HFFc6 (cell line): ENCODE data around the gene NOC2L. TPM values are rescaled to one million over a fixed set of nuclear protein-coding genes. Genes with fewer than 3 reads are reported as not detected.

ENCODE experiments used
- DNase-seq: peaks from one replicate; pipeline ENCODE4 v3.0.0-alpha.2; 2018
- H3K27ac Mint-ChIP-seq: 2 replicates; pipeline ENCODE4 v1.8.0; 2020; ENCODE audit warnings: mild to moderate bottlenecking, mixed read lengths
- H3K27me3 Mint-ChIP-seq: 2 replicates; pipeline ENCODE4 v1.8.0; 2021; ENCODE audit warnings: mild to moderate bottlenecking, moderate library complexity, mixed read lengths; ENCODE audit not compliant: insufficient read depth
- H3K36me3 Mint-ChIP-seq: 2 replicates; pipeline ENCODE4 v1.8.0; 2021; ENCODE audit warnings: low read depth, mixed read lengths
- H3K4me1 Mint-ChIP-seq: 2 replicates; pipeline ENCODE4 v1.8.0; 2020; ENCODE audit warnings: low read depth, mixed read lengths
- H3K4me3 Mint-ChIP-seq: 2 replicates; pipeline ENCODE4 v1.8.0; 2020; ENCODE audit warnings: mild to moderate bottlenecking, moderate library complexity, mixed read lengths
- H3K9me3 Mint-ChIP-seq: 2 replicates; pipeline ENCODE4 v1.8.0; 2020; ENCODE audit warnings: mild to moderate bottlenecking, mixed read lengths
- total RNA-seq, 6 experiments: library from RNA; stranded (reverse); fragmentation: NEBNext Ultra II Directional; extraction: Animal tissue kit (Norgen Biotek cat#: 25700); gene quantifications; 2 replicates in 1 of 6; 3 replicates in 5 of 6; pipeline ENCODE4 v1.2.3, GENCODE V29; 2021
- TF ChIP-seq, protein P1 (sequence below): fragments of 200-600 bp; sonication (generic); IDR thresholded peaks from 2 replicates; pipeline ENCODE4 v1.5.0; 2021; ENCODE audit warnings: antibody characterized with exemption, mild to moderate bottlenecking

Gene NOC2L
- total RNA-seq, 6 experiments from 2014 or later: 112 to 142 (median 119) TPM

- H3K9me3 Mint-ChIP-seq: no peaks in the 10 kb centered on the region
- no peaks in the 10 kb centered on the region for H3K27me3 Mint-ChIP-seq
- DNase-seq: peak; percentile 31
- H3K36me3 Mint-ChIP-seq: peaks cover 4% of the 10 kb centered on the region; the same call in 1 of the 2 replicates
- H3K27ac Mint-ChIP-seq: no peak overlapping the region
- peaks cover 14% of the 10 kb centered on the region for H3K4me1 Mint-ChIP-seq
- TF ChIP-seq, protein P1, sequence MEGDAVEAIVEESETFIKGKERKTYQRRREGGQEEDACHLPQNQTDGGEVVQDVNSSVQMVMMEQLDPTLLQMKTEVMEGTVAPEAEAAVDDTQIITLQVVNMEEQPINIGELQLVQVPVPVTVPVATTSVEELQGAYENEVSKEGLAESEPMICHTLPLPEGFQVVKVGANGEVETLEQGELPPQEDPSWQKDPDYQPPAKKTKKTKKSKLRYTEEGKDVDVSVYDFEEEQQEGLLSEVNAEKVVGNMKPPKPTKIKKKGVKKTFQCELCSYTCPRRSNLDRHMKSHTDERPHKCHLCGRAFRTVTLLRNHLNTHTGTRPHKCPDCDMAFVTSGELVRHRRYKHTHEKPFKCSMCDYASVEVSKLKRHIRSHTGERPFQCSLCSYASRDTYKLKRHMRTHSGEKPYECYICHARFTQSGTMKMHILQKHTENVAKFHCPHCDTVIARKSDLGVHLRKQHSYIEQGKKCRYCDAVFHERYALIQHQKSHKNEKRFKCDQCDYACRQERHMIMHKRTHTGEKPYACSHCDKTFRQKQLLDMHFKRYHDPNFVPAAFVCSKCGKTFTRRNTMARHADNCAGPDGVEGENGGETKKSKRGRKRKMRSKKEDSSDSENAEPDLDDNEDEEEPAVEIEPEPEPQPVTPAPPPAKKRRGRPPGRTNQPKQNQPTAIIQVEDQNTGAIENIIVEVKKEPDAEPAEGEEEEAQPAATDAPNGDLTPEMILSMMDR: no peak; the same call in 1 of the 2 replicates
- peak overlapping the region; percentile 76 for H3K4me3 Mint-ChIP-seq
Observed at GRCh38 chr1:925561-926421, 33.3 kb downstream of the NOC2L start.

DNA sequence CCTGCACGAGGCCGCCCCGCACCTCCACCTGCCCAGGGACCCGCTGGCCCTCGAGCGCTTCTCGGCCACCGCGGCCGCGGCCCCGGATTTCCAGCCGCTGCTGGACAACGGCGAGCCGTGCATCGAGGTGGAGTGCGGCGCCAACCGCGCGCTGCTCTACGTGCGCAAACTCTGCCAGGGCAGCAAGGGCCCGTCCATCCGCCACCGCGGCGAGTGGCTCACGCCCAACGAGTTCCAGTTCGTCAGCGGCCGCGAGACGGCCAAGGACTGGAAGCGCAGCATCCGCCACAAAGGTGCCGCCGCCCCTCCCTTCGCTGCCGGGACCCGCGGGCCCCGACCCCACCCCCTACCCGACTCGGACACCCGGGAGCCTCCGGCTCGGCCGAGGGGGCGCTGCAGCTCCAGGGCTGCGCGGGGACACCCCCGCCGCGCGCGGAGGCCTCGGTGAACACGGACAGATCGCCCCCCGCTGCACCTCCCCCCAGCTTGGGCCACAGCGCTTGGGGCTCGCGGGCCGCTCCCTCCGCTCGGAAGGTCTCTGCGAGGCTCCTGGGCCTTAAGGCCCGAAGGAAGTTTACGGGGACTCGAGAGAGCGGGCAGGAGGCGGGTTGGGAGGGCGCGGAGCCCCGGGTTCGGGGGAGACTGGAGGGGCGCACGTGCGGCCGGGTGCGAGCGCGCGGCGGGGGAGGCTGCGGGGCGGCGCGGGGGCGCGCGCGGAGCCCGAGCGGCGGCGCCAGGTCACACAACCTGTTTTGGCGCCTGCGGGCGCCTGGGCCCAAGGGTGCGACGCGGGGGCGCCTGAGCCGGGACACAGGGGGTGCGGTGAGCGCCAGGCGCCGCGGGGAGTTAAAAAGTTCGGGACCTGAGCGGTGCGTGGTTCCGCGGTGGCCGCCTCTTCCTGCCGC lies 34.1 kb downstream of the NOC2L start:
- Mint-ChIP-seq H3K27me3 (no peaks in the 10 kb centered on the region), H3K4me3 (peak overlapping the region; percentile 75), H3K4me1 (peaks cover 19% of the 10 kb centered on the region)

GRCh38 chr1:923991-924655 lies 34.9 kb downstream of the NOC2L start:
- Mint-ChIP-seq H3K36me3 (peaks cover 4% of the 10 kb centered on the region; the same call in 1 of the 2 replicates), H3K9me3 (no peaks in the 10 kb centered on the region), H3K4me1 (peaks cover 19% of the 10 kb centered on the region), H3K4me3 (peak overlapping the region; percentile 75), H3K27me3 (no peaks in the 10 kb centered on the region), H3K27ac (no peak overlapping the region)
- TF ChIP-seq, protein P1: no peak
- no peak for DNase-seq

More for the DNA sequence above, 34.1 kb downstream of the NOC2L start:
- TF ChIP-seq, protein P1: peak; percentile 28; the same call in 1 of the 2 replicates
- Mint-ChIP-seq H3K9me3 (no peaks in the 10 kb centered on the region), H3K27ac (no peak overlapping the region), H3K36me3 (peaks cover 4% of the 10 kb centered on the region; the same call in 1 of the 2 replicates)
- DNase-seq: peak; percentile 61

- no peaks in the 10 kb centered on the region for H3K9me3 Mint-ChIP-seq
- peaks cover 19% of the 10 kb centered on the region for H3K4me1 Mint-ChIP-seq
- no peaks in the 10 kb centered on the region for H3K27me3 Mint-ChIP-seq
- H3K27ac Mint-ChIP-seq: no peak within 1 kb of the TSS; the same call in 1 of the 2 replicates
- DNase-seq: peak; percentile 74
- peaks cover 4% of the 10 kb centered on the region; the same call in 1 of the 2 replicates for H3K36me3 Mint-ChIP-seq
- TF ChIP-seq, protein P1: 0 out of 2 replicates have a peak, but pooled peaks have one; percentile 19
- H3K4me3 Mint-ChIP-seq: peak within 1 kb of the TSS; percentile 86
Observed at GRCh38 chr1:923131-923990, 35.7 kb downstream of the NOC2L start, which contains the start of gene SAMD11. TSS of gene SAMD11 (plus strand) at chr1:923923. CDS start at chr1:924432, 509 bp downstream.
